GM21737 (cell line): ENCODE data around the gene NES.

ENCODE experiments used
- ATAC-seq: cut with Tn5 transposase; IDR thresholded peaks from one replicate; pipeline ENCODE4 v1.9.1; 2021; ENCODE audit warnings: mild to moderate bottlenecking, moderate library complexity; ENCODE audit not compliant: unreplicated experiment

Gene NES

GRCh38 chr1:156664046-156664766 is 13.0 kb downstream of the NES start:
- no peak for ATAC-seq

DNA sequence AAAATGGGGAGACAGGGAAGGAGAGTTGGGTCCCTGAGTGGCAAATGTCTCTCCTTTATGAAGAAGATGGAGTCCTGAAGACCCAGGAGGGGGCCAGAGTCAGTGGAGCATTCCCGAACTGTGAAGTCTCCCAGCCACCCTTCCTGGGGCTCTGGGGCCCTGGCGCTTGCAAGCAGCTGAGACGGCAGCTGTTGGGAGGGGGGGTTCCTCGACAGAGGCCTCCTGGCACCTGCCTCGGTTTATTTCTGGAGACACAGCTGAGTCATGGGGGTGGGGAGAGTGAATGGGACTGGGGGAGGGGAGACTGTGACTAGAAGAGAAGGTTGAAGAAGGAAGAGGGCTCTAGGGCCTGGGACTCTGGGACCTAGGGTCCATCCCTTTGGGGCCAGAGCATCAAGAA is 14.0 kb downstream of the NES start:
- ATAC-seq: no peak

GRCh38 chr1:156662800-156663055 is 14.5 kb downstream of the NES start:
- no peak for ATAC-seq

DNA sequence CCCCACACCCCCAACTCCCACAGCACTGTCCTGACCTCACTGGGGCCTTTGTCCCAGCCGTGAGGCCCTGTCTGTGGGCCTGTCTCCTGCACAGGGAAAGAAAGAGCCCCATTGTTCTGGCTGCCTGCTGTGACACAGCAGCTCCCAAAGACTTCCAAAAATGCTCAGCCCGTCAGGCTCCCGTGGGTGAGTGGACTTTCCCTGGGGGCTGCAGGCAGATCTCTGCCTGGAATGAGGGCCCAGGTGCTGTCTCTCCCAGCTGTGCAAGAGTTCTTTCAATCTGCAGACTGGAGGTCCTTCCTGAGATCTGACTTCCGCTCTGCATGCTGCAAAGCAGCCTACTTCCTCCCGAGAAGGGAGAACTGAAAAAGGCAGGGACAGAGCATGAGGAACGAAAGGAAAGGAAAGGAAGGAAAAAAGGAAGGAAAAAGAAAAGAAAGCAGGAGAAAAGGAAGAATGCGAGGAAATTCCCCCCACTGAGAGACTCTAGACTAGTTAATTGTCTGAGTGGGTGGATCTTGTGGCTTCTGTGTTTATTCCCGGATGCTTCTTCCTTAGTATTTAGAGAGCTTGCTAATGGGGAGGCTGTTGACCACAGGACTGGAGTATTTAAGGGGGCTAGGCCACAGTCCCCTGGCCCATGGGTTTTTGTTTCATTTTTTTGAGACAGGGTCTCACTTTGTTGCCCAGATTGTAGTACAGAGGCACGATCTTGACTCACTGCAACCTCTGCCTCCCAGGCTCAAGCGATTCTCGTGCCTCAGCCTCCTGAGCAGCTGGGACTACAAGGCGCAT is 15.0 kb downstream of the NES start:
- ATAC-seq: no peak

DNA sequence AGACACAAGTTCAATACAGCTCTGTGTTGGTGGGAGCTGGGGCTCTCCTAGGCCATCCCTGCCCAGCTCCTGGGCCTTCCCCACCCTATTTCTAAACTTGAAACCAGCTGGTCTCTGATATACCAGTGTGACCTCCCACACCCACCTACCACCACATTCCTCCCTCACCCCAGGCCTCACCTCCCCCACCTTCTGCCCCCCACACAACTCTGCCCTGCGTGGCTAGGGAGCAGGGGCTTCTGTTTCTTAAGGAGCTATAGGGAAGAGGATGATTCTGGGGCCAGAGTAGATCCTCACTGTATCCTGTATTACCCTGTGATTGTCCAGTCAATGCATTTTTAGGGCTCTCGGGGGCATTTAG is 16.5 kb downstream of the NES start:
- no peak for ATAC-seq

DNA sequence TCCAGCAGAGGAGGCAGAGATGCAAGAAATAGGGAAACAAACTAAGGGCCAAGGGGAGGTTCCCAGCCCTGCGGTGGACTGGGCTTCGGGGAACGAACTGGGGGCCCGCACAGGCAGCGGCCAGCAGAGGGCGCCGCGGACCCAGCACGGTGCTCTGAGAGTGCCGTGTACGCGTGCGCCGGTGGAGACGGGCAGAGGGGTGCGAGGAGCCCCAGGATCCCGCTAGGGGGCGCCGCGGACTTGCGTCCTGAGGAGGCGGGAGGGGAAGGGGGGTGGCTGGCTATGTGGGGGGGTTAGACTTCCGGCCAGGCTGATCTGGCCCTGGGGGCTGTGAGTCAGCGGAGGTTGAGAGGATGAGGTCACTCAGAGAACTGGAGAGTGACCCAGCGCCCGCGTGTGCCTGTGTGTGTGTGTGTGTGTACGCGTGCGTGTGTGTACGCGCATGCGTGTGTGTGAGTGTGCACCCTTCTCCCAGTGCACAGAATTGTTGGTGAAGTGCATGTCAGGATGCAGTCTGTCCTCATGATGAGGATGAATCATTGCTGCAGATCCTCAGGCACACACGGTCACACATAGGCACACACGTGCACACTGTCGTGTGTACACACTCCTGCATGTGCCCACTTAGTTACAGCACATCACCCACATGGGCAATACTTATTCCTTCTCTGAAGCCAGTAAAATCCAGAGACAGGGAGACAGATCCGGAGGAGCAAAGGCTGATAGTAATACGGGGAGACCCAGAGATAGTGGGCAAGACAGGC is 17.0 kb downstream of the NES start:
- peak; percentile 65 for ATAC-seq

DNA sequence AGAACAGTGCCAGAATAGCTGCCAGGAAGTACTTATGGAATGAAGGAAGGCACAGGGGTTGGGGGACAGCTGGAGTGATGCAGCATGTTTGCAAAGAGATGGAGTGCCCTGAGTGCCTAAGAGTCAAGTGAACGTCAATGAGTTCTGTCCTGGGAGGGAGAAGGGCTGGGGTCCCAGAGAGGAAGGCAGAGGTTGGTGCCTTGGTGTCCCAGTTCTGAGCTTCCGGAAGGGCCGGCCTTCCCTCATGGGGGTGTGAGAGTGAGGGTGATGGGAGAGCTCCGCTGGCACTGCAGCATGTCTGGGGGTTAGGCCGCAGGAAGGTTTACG is 17.6 kb downstream of the NES start:
- no peak for ATAC-seq

- ATAC-seq: no peak
Observed at GRCh38 chr1:156658945-156659574, 18.1 kb downstream of the NES start.

DNA sequence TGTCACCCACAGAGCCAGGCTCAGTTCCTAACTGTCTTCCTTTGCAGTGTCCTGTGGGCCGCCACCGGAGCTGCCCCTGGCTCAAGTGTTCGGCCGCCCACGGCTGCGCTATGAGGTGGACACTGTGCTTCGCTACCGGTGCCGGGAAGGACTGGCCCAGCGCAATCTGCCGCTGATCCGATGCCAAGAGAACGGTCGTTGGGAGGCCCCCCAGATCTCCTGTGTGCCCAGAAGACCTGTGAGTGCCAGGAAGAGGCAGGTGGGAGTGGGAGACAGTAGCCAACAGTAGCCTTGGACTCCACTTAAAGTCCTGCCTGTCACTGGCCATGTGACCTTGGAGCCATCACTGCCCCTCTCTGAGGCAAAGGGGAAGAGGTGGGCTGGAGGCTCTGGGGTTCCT is 18.7 kb downstream of the NES start:
- ATAC-seq: no peak

- no peak for ATAC-seq
Observed at GRCh38 chr1:156657741-156658319, 19.4 kb downstream of the NES start.

DNA sequence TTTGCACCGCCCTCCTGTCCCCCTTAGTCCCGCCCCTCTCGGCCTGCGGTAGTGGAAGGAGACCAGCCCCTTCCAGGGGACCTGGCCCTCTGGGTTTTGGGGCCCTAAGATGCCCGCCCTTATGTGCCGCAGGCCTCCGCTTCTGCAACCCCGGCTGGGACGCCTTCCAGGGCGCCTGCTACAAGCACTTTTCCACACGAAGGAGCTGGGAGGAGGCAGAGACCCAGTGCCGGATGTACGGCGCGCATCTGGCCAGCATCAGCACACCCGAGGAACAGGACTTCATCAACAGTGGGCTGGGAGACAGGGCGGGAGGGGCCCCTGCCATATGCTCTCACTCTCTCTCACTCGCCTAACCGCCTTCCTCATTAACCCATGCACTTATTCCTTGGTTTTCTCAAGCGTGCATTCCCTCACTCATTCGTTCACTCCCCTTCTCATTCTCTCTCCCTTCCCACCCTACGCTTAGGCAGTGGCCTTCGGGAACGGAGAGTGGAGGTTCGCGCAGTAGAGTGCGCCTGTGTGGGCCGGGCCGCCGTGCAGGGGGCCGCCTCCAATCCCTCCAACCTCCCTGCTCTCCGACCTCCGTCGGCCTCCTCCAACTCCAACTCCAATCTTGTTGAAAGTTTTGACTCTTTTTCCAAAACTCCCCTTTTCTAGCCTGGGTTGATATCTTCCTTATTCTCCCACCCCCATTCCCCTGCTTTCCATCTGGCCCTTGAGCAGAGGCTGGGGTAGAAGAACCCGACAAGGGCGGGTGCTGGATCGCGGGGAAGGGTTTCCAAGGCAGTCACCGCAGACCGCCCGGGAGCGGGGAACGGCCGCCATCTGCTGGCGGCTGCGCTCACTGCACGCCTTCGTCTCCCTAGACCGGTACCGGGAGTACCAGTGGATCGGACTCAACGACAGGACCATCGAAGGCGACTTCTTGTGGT is 20.1 kb downstream of the NES start:
- no peak for ATAC-seq

DNA sequence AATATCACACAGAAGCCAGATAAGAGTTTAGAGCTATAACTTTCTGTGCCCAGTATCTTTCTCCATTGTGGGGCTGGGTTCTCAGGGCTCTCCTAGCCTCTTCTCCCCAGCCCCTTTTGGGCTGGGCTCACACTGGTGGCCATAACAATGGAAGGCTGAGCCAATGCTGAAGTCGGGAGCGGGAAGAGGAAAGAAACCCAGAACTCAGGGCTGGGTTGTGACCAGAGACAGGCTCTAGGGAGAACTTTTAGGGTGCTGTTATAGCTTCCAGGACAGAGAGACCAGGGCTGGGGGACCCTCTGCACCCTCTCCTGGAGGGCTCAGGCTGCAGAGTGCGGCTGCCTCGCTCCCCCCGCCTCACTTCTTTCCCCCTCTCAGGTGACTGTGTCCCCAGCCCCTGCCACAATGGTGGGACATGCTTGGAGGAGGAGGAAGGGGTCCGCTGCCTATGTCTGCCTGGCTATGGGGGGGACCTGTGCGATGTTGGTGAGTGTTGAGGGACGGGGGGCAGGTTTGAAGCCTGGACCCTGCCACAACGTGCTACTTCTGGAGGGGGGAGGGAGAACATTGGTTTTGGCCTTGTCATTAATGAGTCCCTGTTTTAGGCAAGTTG is 21.2 kb downstream of the NES start:
- no peak for ATAC-seq

DNA sequence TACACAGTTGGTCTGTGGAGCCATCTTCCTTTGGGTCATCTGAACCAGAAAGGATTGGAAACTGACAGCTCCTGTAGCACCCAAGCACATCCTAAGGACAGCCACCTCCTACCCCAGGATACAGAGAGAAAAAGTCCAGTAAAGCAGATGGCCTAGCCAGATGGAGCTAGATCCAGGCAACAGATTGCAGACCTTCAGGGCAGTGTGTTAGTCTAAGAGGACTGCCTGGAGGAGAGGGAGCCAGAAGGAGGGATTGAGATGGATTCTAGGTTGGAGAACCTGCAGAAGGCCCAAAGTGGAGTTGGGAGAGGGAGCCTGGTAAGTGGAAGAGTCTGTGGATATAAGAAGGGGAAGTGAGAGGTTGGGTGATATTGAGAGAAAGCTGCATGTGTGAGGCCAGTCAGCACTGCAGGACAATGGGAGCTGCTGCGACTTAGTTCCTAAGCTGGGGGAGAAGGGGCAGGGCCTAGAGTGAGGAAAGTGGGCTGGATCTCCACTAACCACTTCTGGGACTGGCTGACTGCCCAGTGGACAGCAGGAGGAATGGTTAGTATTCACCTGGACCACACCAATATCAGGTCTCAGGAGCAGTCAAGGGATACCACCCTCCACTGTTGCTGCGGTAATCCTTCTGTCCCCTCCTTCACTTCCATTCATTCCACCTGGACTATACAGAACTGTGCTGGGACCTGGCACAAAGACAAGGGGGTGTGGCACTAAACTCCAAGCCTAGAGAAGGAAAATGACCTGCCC is 21.9 kb downstream of the NES start:
- no peak for ATAC-seq

GRCh38 chr1:156654700-156655099 is 22.5 kb downstream of the NES start:
- ATAC-seq: no peak

DNA sequence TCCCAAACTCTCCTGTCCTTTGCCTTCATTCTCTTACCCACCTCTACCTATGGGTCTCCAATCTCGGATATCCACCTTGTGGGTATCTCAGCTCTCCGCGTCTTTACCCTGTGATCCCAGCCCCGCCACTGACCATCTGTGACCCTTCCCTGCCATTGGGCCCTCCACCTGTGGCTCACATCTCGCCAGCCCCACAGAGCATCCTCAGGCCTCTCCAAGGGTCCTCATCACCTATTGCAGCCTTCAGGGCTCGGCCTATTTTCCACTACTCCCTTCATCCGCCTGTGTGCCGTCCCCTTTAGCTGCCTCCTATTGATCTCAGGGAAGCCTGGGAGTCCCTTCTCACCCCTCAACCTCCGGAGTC is 24.2 kb downstream of the NES start:
- ATAC-seq: no peak

DNA sequence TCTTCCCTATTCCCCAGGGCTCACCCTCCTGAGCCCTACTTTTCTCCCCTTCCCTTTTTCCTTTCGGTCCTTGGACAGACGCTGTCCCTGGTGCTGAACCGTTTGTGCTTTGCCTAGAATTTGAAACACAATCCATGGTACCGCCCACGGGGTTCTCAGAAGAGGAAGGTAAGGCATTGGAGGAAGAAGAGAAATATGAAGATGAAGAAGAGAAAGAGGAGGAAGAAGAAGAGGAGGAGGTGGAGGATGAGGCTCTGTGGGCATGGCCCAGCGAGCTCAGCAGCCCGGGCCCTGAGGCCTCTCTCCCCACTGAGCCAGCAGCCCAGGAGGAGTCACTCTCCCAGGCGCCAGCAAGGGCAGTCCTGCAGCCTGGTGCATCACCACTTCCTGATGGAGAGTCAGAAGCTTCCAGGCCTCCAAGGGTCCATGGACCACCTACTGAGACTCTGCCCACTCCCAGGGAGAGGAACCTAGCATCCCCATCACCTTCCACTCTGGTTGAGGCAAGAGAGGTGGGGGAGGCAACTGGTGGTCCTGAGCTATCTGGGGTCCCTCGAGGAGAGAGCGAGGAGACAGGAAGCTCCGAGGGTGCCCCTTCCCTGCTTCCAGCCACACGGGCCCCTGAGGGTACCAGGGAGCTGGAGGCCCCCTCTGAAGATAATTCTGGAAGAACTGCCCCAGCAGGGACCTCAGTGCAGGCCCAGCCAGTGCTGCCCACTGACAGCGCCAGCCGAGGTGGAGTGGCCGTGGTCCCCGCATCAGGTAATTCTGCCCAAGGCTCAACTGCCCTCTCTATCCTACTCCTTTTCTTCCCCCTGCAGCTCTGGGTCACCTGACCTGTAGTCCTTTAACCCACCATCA is 24.8 kb downstream of the NES start:
- ATAC-seq: no peak

DNA sequence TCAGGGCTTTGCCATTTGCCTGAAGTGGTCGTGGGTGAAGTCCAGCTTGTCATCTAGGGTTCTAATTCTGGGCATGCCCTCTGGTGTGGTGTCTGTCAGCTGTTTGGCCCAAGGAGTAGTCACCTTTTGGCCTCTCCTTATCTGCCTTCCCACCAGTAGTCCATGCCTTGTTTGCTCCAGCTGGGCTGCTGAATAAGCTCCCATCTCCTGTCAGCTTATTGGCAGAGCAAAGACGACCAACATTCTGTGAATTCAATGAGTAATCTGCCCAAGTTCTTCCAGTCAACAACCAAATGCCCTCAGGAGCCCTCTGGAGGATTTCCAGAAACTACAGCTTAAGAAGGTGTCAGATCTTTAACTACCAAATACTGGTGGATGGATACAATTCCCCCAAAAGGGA is 28.3 kb downstream of the NES start:
- ATAC-seq: no peak

- no peak for ATAC-seq
Observed at GRCh38 chr1:156648496-156648895, 28.7 kb downstream of the NES start.
